Ovary (tissue), 9 donors: ENCODE results near the gene VPS18. TPM values are rescaled to one million over a fixed set of nuclear protein-coding genes. Genes with fewer than 3 reads are reported as not detected.

Experiments
- DNase-seq, 5 donors: peaks; one replicate each; pipeline ENCODE4 v3.0.0-alpha.2; 2019 to 2020
- H3K27ac ChIP-seq, 2 donors: fragments of 200-600 bp; one replicate each; pipeline versions ENCODE4 v1.5.1 to v1.8.0; 2019 to 2022
- H3K27me3 ChIP-seq: fragments of 200-600 bp; one replicate; pipeline ENCODE4 v1.8.0; 2022
- H3K36me3 ChIP-seq: fragments of 200-600 bp; sonication (generic); one replicate; pipeline ENCODE4 v1.5.1; 2019
- H3K4me1 ChIP-seq: one replicate; pipeline ENCODE4 v1.8.1; 2013; ENCODE audit warnings: mild to moderate bottlenecking, moderate library complexity; ENCODE audit not compliant: insufficient read depth
- H3K4me3 ChIP-seq: fragments of 200-600 bp; sonication (generic); one replicate; pipeline ENCODE4 v1.5.1; 2017
- H3K9me3 ChIP-seq, 2 donors: fragments of 200-600 bp in 1 of 2; sonication (generic) in 1 of 2; one replicate each; pipeline versions ENCODE4 v1.5.1 to v1.8.1; 2013 to 2019; ENCODE audit warnings: mild to moderate bottlenecking in 1 of 2, moderate library complexity in 1 of 2
- CTCF ChIP-seq, 3 donors: fragments of 450-650 bp in 2 of 3; fragments of 200-600 bp in 1 of 3; IDR thresholded peaks; one replicate each; pipeline versions ENCODE4 v1.5.1 to v1.8.0; 2016 to 2022; ENCODE audit warnings: antibody characterized with exemption in 3 of 3, mild to moderate bottlenecking in 1 of 3
- EP300 ChIP-seq: sonication (generic); formaldehyde crosslinking; IDR thresholded peaks from one replicate; pipeline ENCODE4 v1.6.1; 2017; ENCODE audit warnings: antibody characterized with exemption
- POLR2A ChIP-seq: fragments of 450-650 bp; IDR thresholded peaks from one replicate; pipeline ENCODE4 v1.6.1; 2017; ENCODE audit warnings: antibody characterized with exemption, mild to moderate bottlenecking, moderate library complexity
- WGBS, 3 donors: extraction: QIAGEN DNeasy Blood & Tissue Kit in 1 of 3; methylation state at CpG; one replicate each; pipeline versions ENCODE4 v1.1.5 to v1.1.7; 2013 to 2017; 5-methylcytosine and 5-hydroxymethylcytosine counted together
- intact Hi-C, 4 donors: fragments of 100-400 bp; cut with DNase I; formaldehyde crosslinking; loops; one replicate each; pipeline versions ENCODE4 v1.11.0 to v1.15.1; 2022 to 2023
- polyA plus RNA-seq, 2 donors: library from polyadenylated mRNA; stranded (reverse); fragments of 200-250 nt in 1 of 2; fragments of 350-450 nt in 1 of 2; fragmentation: Illumina TruSeq in 1 of 2; extraction: RNeasy Lipid Tissue Mini Kit (QIAGEN cat#74804) in 1 of 2; gene quantifications; one replicate each; pipeline ENCODE4 v1.2.3, GENCODE V29; 2013 to 2014
- total RNA-seq, 7 donors: library from RNA; depleted of rRNA in 2 of 7; stranded (reverse); fragments of >200 nt in 2 of 7; fragmentation: NEBNext Ultra II Directional in 3 of 7; extraction: Animal tissue kit (Norgen Biotek cat#: 25700) in 3 of 7; gene quantifications; one replicate each; pipeline versions ENCODE4 v1.1.0 to v1.2.4, GENCODE V29; 2016 to 2023
- donor health status: DM: no; HTN: no; CAD: no; lungs with moderate emphysema.
- donor health status: DM: no; HTN: no; CAD: no.
- donor health status: Bipolar disorder and iron deficiency.
- donor health status: DM: yes; HTN: yes; CAD: no.
- donor health status: DM: no; HTN: no; CAD: no.
- donor health status: DM: yes; HTN: yes; CAD: no.

Gene VPS18
- total and polyA plus RNA-seq, 9 donors: 8.0 to 26.3 (median 21.1) TPM

DNA sequence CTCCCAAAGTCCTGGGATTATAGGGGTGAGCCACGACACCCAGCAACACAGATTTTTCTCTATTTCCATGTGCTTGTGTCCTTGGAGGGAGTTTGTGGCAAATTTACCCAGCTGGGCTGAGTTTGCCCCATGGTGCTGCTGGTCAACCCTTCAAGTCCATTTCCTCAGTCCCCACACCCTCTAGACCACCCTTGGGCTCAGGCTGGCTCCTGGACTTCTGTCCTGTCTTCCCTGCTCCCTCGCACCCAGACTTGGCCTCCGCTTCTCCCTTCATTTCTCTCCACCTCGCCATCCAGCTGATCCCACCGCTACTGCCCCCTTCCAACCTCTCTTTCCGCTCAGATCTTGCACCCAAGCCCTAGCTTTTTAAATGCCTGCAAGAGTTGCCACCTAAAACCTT, 12.9 kb upstream of the VPS18 start:
- H3K27me3 ChIP-seq: no peaks in the 10 kb centered on the region
- H3K36me3 ChIP-seq: no peaks in the 10 kb centered on the region
- H3K4me1 ChIP-seq: no peaks in the 10 kb centered on the region
- intact Hi-C loops: no loop called here
- TF ChIP-seq EP300 (no peak), CTCF (IDR thresholded peaks at IDR 0.05) (no peak), POLR2A (no peak)
- no peak for DNase-seq
- H3K27ac ChIP-seq: no peak overlapping the region
- no peak overlapping the region for H3K4me3 ChIP-seq
- WGBS, 3 donors: 93 to 94% (median 93%) methylated on average over 6 of the region's 6 CpGs
- H3K9me3 ChIP-seq: no peaks in the 10 kb centered on the region

DNA sequence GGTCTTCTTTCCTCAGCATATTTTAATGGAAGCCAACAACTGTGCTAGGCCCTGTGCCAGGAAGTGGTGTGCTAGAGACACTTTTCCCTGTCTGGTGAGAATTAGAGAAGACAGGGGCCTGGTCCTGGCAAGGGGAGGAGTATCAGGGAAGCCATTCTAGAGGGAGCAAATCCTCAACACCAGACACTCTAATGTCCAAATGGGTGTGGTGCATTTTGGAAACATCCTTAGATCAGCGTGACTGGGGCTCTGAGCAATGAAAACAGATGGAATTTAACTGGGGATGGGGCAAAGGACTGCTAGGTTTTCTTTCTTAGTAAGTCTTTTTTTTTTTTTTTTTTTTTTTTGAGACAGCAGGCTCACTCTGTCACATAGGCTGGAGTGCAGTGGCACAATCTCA, 7.7 kb upstream of the VPS18 start:
- 62 to 74% (median 67%) methylated on average over 1 of the region's 1 CpG for WGBS, 3 donors
- Histone ChIP-seq H3K4me3 (no peak overlapping the region), H3K27me3 (no peaks in the 10 kb centered on the region), H3K4me1 (no peaks in the 10 kb centered on the region), H3K36me3 (no peaks in the 10 kb centered on the region), H3K27ac (no peak overlapping the region), H3K9me3 (no peaks in the 10 kb centered on the region)
- no peak for DNase-seq
- intact Hi-C loops: no loop called here
- TF ChIP-seq POLR2A: no peak
- no peak for TF ChIP-seq CTCF (IDR thresholded peaks at IDR 0.05)
- no peak for TF ChIP-seq EP300

DNA sequence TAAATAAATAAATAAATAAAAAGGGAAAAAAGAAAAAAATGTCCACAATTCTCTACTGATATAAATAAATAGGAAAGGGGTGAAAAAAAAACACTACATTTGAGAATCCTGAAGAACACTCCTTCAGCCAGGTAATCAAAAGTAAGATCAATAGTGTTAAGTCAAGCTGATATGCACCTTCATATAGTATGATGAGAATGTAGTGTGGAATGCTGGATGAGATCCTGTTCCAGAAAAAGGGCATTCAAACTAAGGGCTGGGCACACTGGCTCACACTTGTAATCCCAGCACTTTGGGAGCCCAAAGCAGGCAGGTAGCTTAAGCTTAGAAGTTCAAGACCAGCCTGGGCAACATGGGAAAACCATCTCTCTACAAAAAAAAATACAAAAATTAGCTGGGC, 5.1 kb upstream of the VPS18 start:
- Histone ChIP-seq H3K4me3 (no peak overlapping the region), H3K27me3 (no peaks in the 10 kb centered on the region), H3K4me1 (peaks cover 5% of the 10 kb centered on the region), H3K36me3 (no peaks in the 10 kb centered on the region), H3K27ac (no peak overlapping the region), H3K9me3 (no peaks in the 10 kb centered on the region)
- DNase-seq: no peak
- intact Hi-C loops: no loop called here
- no peak for TF ChIP-seq CTCF (IDR thresholded peaks at IDR 0.05)
- no peak for TF ChIP-seq EP300
- TF ChIP-seq POLR2A: no peak

GRCh38 chr15:40891138-40891537, 3.1 kb upstream of the VPS18 start:
- DNase-seq: no peak
- 84 to 92% (median 85%) methylated on average over 5 of the region's 5 CpGs for WGBS, 3 donors
- intact Hi-C loops: loop anchor here (5.0 to 10.0 kb wide), 6 partner anchors 34 to 376 kb away; partner anchors contain the start of genes KNL1 (in 1 of the 4) and RAD51 (in 1 of the 4)

More at GRCh38 chr15:40891138-40891537, 3.1 kb upstream of the VPS18 start:
- H3K36me3 ChIP-seq: no peaks in the 10 kb centered on the region
- no peak for TF ChIP-seq POLR2A
- no peak for TF ChIP-seq CTCF (IDR thresholded peaks at IDR 0.05)
- TF ChIP-seq EP300: no peak
- no peaks in the 10 kb centered on the region for H3K27me3 ChIP-seq
- no peak overlapping the region for H3K27ac ChIP-seq
- peaks cover 5% of the 10 kb centered on the region for H3K4me1 ChIP-seq
- no peak overlapping the region for H3K4me3 ChIP-seq
- no peaks in the 10 kb centered on the region for H3K9me3 ChIP-seq
